Fibroblast of villous mesenchyme (primary cell): ENCODE data around the gene ZNF738. TPM values are rescaled to one million over a fixed set of nuclear protein-coding genes. Genes with fewer than 3 reads are reported as not detected.
"Not testable (repeated sequence)": the region's sequence is repeated elsewhere in the genome, so short reads cannot be mapped to it uniquely, and the experiment has no call there.

Experiments
- DNase-seq: peaks from one replicate; pipeline ENCODE4 v3.0.0-alpha.2; 2010; ENCODE audit warnings: low read depth
- H3K4me3 ChIP-seq: 2 replicates; pipeline ENCODE4 v1.5.1; 2011; ENCODE audit warnings: low read depth, mild to moderate bottlenecking, low read length
- total RNA-seq: library from RNA; depleted of rRNA; stranded (reverse); fragments of >200 nt; gene quantifications from 2 replicates; pipeline ENCODE4 v1.2.3, GENCODE V29; 2012
- TF ChIP-seq, protein P1 (sequence below): IDR thresholded peaks from 2 replicates; pipeline ENCODE4 v1.5.1; 2012; ENCODE audit warnings: low read depth, mild to moderate bottlenecking, low read length; ENCODE audit not compliant: insufficient read depth

The ZNF738 gene
- total RNA-seq: 5.2 and 9.1 TPM in 2 replicates

DNA sequence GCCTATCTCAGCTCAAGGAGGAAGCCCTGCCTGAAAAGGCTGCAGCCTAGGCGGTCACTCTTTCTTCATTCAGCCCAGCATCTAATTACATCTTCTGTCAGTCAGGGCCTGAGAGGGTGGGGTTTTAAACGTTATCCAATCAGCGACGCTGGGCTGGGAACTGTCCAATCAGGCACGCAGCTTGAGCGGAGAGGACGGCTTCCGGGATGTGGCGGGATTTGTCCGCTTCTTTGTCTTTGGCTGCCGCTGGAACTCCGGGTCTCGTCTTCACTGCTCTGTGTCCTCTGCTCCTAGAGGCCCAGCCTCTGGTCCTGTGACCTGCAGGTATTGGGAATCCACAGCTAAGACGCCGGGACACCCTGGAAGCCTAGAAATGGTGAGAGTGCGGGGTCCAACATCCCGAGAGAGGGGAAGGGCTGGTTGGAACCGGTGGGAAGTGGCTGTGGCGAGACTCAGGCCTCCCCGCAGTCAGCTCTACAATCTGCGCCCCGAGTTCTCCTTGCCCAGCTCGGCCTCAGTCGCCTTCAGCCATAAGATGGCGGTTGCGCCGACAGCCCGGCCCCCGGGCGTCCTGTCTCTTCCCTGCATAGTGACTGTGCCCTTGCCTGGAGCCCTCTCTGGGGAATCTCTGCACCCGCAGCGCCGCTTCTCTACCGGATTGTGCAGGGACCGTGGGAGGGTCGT lies at the start of gene ZNF738:
Gene ZNF738 (plus strand): TSS at position 233 of the 684 bp plus-strand sequence. CDS start 141 bp downstream, at position 374.
- peak within 1 kb of the TSS; percentile 80 for H3K4me3 ChIP-seq
- TF ChIP-seq, protein P1, sequence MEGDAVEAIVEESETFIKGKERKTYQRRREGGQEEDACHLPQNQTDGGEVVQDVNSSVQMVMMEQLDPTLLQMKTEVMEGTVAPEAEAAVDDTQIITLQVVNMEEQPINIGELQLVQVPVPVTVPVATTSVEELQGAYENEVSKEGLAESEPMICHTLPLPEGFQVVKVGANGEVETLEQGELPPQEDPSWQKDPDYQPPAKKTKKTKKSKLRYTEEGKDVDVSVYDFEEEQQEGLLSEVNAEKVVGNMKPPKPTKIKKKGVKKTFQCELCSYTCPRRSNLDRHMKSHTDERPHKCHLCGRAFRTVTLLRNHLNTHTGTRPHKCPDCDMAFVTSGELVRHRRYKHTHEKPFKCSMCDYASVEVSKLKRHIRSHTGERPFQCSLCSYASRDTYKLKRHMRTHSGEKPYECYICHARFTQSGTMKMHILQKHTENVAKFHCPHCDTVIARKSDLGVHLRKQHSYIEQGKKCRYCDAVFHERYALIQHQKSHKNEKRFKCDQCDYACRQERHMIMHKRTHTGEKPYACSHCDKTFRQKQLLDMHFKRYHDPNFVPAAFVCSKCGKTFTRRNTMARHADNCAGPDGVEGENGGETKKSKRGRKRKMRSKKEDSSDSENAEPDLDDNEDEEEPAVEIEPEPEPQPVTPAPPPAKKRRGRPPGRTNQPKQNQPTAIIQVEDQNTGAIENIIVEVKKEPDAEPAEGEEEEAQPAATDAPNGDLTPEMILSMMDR: peak; percentile 5
- peak; percentile 96 for DNase-seq

DNA sequence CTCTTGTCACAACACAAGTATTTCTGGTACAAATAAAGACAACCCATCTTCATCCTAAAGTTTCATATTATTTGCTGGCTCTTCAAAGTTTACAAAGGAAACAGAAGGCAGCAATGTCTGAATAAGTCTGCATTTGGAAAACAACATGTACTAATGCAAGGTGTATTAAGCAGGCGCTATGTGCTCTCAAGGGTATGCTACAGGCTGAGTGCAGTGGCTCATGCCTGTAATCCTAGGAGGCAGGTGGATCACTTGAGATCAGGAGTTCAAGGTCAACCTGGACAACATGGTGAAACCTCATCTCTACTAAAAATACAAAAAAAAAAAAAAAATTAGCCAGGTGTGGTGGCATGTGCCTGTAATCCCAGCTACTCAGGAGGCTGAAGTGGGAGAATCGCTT lies 46.0 kb upstream of the ZNF738 start:
- H3K4me3 ChIP-seq, DNase-seq: not testable (repeated sequence)

DNA sequence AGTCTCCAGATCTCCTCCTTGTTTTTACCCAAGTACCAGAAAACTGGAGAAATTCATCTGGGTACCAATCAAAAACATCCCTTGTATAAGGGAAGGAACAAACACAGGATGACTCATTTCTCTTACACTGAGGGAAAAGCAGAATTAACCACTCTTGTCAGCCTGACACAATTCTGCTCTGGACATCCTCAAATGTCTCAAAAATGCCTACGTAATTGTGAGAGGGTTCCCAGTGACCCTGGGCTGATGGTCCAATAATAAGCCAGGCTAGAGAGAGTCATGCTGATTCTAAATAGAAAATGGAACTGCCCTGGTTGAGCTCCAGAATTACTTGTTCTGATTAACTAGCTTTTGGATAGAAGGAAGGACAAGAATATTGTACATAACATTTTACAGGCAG lies 44.1 kb upstream of the ZNF738 start:
- TF ChIP-seq, protein P1: no peak
- DNase-seq: peak; percentile 79

GRCh38 chr19:21317821-21318220 lies 41.0 kb upstream of the ZNF738 start:
- DNase-seq: peak; percentile 5
- H3K4me3 ChIP-seq: no peak overlapping the region
- TF ChIP-seq, protein P1: no peak

More for the DNA sequence above, 44.1 kb upstream of the ZNF738 start:
- no peak overlapping the region for H3K4me3 ChIP-seq

GRCh38 chr19:21321134-21321533 lies 37.7 kb upstream of the ZNF738 start:
- no peak for DNase-seq
- no peak overlapping the region for H3K4me3 ChIP-seq
- TF ChIP-seq, protein P1: no peak

GRCh38 chr19:21321996-21322395 lies 36.8 kb upstream of the ZNF738 start:
- no peak overlapping the region for H3K4me3 ChIP-seq
- peak; percentile 13 for DNase-seq

DNA sequence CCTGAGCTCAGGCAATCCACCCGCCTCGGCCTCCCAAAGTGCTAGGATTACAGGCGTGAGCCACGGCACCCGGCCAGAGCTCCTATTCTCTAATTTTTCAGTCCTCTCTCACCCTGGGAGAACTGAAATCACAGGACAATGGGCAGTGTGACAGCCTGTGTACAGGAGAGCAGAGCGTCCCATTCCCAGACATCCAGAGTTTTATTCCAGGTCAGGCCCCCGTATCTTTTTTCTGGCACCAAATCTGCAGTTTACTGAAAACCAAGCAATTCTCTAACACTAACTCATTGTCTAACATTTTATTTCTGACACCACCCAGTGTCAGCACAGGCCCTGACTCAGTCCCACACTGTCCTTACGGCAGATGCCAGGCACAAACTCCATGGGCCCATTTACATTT lies 36.3 kb upstream of the ZNF738 start:
- no peak overlapping the region for H3K4me3 ChIP-seq
- peak; percentile 25 for DNase-seq

More at GRCh38 chr19:21321996-21322395, 36.8 kb upstream of the ZNF738 start:
- TF ChIP-seq, protein P1: no peak

More for the DNA sequence above, 36.3 kb upstream of the ZNF738 start:
- TF ChIP-seq, protein P1: no peak
